Cardiac muscle cell (in vitro differentiated cells and primary cell): ENCODE measurements around the gene ADK. TPM values are rescaled to one million over a fixed set of nuclear protein-coding genes. Genes with fewer than 3 reads are reported as not detected.

Experiments
- DNase-seq, 2 donors: peaks; one replicate each; pipeline versions ENCODE4 v3.0.0 to v3.0.0-alpha.2; 2010 to 2017; ENCODE audit warnings: low read depth in 1 of 2, low spot score in 1 of 2
- H3K27ac ChIP-seq: fragments of 200-600 bp; sonication (generic); 2 replicates; pipeline ENCODE4 v1.5.1; 2016
- H3K27me3 ChIP-seq: fragments of 200-600 bp; sonication (generic); 2 replicates; pipeline ENCODE4 v1.6.0; 2016; ENCODE audit warnings: control low read depth
- H3K36me3 ChIP-seq: fragments of 200-600 bp; sonication (generic); 2 replicates; pipeline ENCODE4 v1.5.1; 2016; ENCODE audit warnings: control low read depth
- H3K4me1 ChIP-seq: fragments of 200-600 bp; sonication (generic); 2 replicates; pipeline ENCODE4 v1.8.1; 2017; ENCODE audit warnings: low read depth, mild to moderate bottlenecking, mixed run types
- H3K4me3 ChIP-seq: fragments of 200-600 bp; sonication (generic); 2 replicates; pipeline ENCODE4 v1.5.1; 2016; ENCODE audit warnings: mild to moderate bottlenecking
- H3K9me3 ChIP-seq: fragments of 200-600 bp; sonication (generic); 2 replicates; pipeline ENCODE4 v1.5.1; 2017; ENCODE audit warnings: low read depth, mild to moderate bottlenecking, control low read depth
- polyA plus RNA-seq: library from polyadenylated mRNA; unstranded; fragments of >200 nt; fragmentation: Nextera tagmentation; extraction: Ambion mirVana; gene quantifications from 2 replicates; pipeline ENCODE4 v1.2.1, GENCODE V29; 2016
- total RNA-seq: library from RNA; depleted of rRNA; stranded (reverse); fragments of >200 nt; gene quantifications from 2 replicates; pipeline ENCODE4 v1.2.3, GENCODE V29; 2016
- TF ChIP-seq, protein P1 (sequence below): IDR thresholded peaks from 2 replicates; pipeline ENCODE4 v1.5.1; 2012; ENCODE audit warnings: low read depth, mild to moderate bottlenecking, low read length

ADK gene
- total and polyA plus RNA-seq, 2 experiments from 2014 or later: 24.8 to 57.4 TPM

DNA sequence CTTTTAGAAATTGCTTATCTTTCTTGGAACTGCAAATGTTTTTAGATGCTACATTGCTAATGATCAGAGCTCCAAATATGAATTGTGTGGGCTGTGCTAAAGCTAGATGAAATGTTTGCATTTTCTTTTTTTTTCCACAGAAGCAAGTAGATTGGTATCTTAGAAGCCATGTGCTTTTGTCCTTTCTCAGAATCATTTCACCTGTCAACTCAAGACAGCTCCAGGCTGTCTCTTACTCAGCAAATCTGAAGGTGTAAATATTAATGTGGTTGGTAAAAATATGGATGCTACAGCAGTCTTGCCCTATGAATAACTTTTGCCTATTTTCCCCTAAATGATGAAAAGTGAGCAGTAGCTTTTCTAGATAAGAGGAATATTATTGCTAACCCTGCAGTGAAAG, 41.6 kb upstream of the ADK start:
- Histone ChIP-seq H3K9me3 (no peaks in the 10 kb centered on the region), H3K4me3 (no peak overlapping the region), H3K27ac (no peak overlapping the region), H3K36me3 (peaks cover 78% of the 10 kb centered on the region), H3K27me3 (no peaks in the 10 kb centered on the region), H3K4me1 (no peaks in the 10 kb centered on the region)
- no peak for DNase-seq
- TF ChIP-seq, protein P1, sequence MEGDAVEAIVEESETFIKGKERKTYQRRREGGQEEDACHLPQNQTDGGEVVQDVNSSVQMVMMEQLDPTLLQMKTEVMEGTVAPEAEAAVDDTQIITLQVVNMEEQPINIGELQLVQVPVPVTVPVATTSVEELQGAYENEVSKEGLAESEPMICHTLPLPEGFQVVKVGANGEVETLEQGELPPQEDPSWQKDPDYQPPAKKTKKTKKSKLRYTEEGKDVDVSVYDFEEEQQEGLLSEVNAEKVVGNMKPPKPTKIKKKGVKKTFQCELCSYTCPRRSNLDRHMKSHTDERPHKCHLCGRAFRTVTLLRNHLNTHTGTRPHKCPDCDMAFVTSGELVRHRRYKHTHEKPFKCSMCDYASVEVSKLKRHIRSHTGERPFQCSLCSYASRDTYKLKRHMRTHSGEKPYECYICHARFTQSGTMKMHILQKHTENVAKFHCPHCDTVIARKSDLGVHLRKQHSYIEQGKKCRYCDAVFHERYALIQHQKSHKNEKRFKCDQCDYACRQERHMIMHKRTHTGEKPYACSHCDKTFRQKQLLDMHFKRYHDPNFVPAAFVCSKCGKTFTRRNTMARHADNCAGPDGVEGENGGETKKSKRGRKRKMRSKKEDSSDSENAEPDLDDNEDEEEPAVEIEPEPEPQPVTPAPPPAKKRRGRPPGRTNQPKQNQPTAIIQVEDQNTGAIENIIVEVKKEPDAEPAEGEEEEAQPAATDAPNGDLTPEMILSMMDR: no peak

DNA sequence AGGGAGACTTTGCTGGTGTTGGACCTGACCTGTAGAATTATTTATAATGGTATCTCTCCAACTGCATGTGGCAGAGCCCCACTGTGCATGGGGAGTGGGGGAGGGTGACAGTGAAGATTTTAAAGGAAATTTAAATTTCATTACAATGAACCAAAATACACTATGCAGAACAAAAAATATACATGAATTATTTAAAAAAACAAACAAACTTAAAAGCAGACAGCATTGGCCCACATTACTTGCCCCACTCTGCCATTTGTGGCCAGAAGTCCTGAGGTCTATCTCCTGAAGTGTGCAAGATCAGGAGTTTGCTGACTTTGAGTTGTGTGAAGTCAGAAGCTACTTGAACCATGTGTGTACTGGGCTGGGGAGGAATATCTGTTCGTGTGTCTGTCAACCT, 40.9 kb upstream of the ADK start:
- TF ChIP-seq, protein P1: no peak
- Histone ChIP-seq H3K36me3 (peaks cover 78% of the 10 kb centered on the region), H3K27ac (no peak overlapping the region), H3K9me3 (no peaks in the 10 kb centered on the region), H3K27me3 (no peaks in the 10 kb centered on the region), H3K4me3 (no peak overlapping the region), H3K4me1 (no peaks in the 10 kb centered on the region)
- DNase-seq: no peak

- Histone ChIP-seq H3K4me3 (no peak overlapping the region), H3K4me1 (no peaks in the 10 kb centered on the region), H3K9me3 (no peaks in the 10 kb centered on the region), H3K36me3 (peaks cover 78% of the 10 kb centered on the region), H3K27me3 (no peaks in the 10 kb centered on the region), H3K27ac (no peak overlapping the region)
- no peak for DNase-seq
- TF ChIP-seq, protein P1: no peak
These were observed 39.2 kb upstream of the ADK start for GRCh38 chr10:74111799-74112198.

DNA sequence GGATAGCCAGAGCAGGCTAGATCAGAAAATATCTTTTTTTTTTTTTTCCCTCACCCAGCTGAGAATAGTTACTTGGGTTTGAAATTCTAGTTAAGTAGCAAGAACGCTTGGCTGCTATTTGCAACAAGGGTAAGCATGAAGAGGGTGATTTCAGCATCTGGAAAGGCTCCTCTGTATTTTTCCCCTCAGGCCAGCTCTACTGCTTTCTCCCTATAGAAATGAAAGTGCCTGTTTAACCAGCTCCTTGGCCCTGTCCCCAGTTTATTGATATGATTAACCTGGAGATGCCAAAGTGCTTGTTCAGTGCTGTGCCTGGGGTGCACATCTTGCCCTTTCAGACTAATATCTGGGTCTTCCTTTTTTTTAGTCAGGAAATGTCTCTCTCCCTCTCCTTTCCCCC, 37.5 kb upstream of the ADK start:
- no peak overlapping the region for H3K4me3 ChIP-seq
- DNase-seq: peak in 1 of 2 donors; percentile 38
- TF ChIP-seq, protein P1: no peak
- peaks cover 80% of the 10 kb centered on the region for H3K36me3 ChIP-seq
- peak overlapping the region; percentile 40 for H3K27ac ChIP-seq
- H3K4me1 ChIP-seq: no peaks in the 10 kb centered on the region
- no peaks in the 10 kb centered on the region for H3K9me3 ChIP-seq
- no peaks in the 10 kb centered on the region for H3K27me3 ChIP-seq

- Histone ChIP-seq H3K36me3 (peaks cover 80% of the 10 kb centered on the region), H3K27ac (peak overlapping the region; percentile 40), H3K4me3 (no peak overlapping the region), H3K9me3 (no peaks in the 10 kb centered on the region), H3K27me3 (no peaks in the 10 kb centered on the region), H3K4me1 (no peaks in the 10 kb centered on the region)
- TF ChIP-seq, protein P1: no peak
- DNase-seq: no peak
These were observed 37.0 kb upstream of the ADK start for GRCh38 chr10:74114041-74114448.

- Histone ChIP-seq H3K9me3 (no peaks in the 10 kb centered on the region), H3K27me3 (no peaks in the 10 kb centered on the region), H3K27ac (peak overlapping the region; percentile 6), H3K4me3 (no peak overlapping the region), H3K36me3 (peaks cover 61% of the 10 kb centered on the region), H3K4me1 (no peaks in the 10 kb centered on the region)
- TF ChIP-seq, protein P1: no peak
- DNase-seq: no peak
These were observed 33.3 kb upstream of the ADK start for GRCh38 chr10:74117738-74118137.
